NCI-H187 treated with DMSO at 0.1 percent for 48 hours (cell line): ENCODE results near the gene ETV6.

Experiments used
- DNase-seq: peaks from one replicate; lab custom pipeline; 2025; lab: John Stamatoyannopoulos, UW

ETV6 gene

GRCh38 chr12:11645391-11645790 lies 4.1 kb upstream of the ETV6 start:
- DNase-seq: no peak

GRCh38 chr12:11648514-11649412 lies 711 bp upstream of the ETV6 start:
- peak; percentile 76 for DNase-seq

GRCh38 chr12:11650286-11651281 lies 1.1 kb downstream of the ETV6 start:
- no peak for DNase-seq

DNA sequence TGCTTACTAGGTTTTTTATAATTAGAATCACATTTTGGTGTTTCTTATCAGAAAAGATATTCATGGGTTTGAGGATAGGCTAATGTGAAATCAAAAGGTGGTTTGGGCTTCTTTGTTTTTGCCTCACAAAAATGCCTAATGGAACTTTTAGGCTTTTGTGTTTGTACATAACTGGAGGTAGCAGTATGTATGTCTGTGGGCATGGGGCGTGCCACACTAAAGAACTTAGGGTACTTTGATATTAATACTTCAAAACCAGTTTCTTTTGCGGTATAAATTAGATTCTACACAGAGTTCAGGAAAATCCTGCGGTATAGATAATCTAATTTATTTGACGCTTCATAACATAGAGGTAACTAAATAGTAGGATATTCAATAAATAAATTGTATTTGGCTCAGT lies 1.9 kb downstream of the ETV6 start:
- DNase-seq: no peak

DNA sequence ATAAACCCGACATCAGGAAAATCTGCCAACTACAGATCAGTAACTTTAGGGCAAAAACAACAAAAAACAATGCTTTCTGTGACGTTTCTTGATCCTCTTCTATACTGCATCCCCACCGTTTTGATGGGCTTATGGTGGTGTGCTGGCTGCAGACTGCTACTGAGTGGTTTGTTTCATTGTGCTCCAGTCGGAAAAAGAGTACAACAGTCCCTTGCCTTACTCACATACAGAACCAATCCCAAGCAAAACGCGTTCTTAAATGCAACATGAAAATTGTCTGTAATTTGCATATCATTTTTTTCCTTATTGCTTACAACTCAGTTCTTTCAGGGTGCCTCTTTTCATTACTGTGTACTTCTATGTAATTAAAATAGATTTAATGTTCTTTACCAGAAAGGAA lies 2.3 kb downstream of the ETV6 start:
- DNase-seq: no peak

DNA sequence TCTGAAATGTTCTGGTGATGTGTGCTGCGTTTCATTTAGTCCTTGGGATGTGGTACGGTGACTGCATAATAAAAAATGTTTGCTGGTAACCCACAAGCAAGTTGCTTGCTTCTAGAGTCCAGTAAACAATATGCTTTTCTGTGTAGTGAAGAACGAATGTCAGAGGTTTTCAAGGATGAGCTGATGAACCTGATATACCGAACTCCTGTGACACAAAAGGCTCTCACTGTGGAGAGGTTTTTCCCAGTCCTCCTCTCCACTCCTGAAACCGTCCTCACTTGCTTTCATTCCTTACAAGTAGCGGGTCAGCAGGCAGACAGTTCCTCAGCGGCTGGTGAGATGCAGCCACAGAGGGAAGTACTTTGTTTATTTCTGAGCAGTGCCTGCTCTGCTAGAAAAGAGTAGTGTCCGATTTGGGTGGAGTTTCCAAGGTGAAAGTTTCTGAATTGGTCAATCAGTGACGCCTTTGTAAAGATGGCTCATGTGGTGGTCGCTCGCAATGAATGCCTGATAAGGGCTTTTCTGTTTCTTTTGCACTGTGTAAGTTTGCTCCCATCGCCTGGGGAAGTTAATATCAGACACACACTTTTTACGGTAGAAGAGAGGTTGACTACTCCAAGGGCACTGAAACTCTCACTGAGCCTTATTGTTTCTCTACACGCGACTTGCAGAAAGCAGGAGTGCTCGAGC lies 3.0 kb downstream of the ETV6 start:
- no peak for DNase-seq

- DNase-seq: no peak
These were observed 3.8 kb downstream of the ETV6 start for GRCh38 chr12:11653215-11653753.

DNA sequence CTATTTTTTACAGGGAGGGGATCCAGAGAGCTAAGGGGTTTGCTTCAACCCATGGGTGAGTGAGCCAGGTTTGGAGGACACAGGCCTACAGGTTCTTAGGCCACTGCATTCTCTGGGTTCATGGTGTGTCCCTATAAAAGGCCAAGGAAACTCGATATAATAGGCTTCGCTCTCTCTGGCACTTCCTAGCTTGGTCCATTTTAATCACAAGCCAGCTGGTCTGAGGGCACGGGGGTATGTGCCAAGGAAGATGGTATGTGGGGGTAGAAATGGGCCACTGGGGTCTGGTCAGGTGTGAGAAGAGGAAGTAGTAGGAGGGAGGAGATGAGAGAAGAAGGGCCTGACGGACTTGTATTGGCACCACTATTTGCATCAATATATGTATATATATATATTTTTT lies 4.9 kb downstream of the ETV6 start:
- DNase-seq: no peak

GRCh38 chr12:11654802-11655201 lies 5.3 kb downstream of the ETV6 start:
- DNase-seq: no peak

- DNase-seq: no peak
These were observed 6.4 kb downstream of the ETV6 start for GRCh38 chr12:11655842-11656241.

DNA sequence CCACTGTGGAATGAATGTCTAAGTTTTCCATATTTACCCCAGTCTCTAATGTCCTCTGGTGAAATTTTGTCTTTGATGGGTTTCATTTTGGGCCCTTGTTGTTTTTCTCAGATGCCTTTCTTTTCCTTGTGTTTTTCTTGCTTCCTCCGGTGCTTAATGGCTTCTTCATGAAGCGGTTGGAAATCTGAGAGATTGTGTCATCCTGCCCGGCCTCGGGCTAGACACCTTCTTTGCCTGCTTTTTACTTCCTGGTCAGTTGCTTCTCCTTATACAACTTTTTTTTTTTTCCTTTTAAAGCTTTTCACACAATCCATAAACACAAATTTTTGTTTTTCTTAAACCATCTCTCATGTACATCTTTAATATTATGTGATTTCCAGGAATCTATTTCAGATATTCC lies 7.1 kb downstream of the ETV6 start:
- DNase-seq: no peak

DNA sequence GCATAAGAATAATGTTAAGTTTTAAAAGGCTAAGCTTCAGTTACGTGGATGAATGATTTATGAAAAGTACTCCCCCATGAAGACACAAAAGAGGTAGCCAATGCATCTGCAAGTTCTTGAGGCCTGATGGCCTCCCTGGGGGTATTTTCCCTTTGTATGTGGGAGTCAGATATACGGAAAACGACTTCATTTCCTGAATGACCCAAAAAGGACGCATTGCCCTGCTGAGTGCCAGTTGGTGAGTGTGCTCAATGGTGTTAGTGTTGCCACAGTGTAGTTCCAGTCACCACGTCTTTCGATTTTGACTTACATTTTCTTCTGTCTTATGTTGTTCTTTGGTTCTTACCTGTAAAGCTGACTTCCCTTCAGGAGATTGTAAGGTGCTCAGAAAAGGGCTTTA lies 8.0 kb downstream of the ETV6 start:
- DNase-seq: no peak

- DNase-seq: no peak
These were observed 9.3 kb downstream of the ETV6 start for GRCh38 chr12:11658791-11659190.

DNA sequence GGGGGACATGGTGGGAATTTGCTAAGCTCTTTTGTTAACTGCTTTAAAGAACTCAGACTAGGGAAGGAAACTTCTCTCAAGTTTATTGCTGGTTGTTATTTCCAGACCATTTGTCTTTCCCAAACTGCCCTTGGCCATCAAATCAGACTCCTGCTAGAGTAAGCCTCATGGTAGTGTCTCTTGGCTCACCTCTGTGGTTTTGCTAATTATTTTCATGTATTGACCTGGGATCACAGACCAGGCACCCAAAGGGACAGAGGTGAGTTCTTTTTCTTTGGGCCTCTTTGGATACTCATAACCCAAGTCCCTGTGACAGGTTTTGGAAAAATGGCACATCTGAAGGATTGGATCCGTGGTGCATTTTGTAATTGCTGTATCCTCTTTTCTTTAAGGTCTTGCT lies 11.2 kb downstream of the ETV6 start:
- no peak for DNase-seq

- DNase-seq: no peak
These were observed 12.1 kb downstream of the ETV6 start for GRCh38 chr12:11661491-11662089.

GRCh38 chr12:11662369-11662768 lies 12.9 kb downstream of the ETV6 start:
- DNase-seq: no peak

- DNase-seq: no peak
These were observed 13.7 kb downstream of the ETV6 start for GRCh38 chr12:11663130-11663529.

GRCh38 chr12:11664101-11664500 lies 14.6 kb downstream of the ETV6 start:
- DNase-seq: no peak

DNA sequence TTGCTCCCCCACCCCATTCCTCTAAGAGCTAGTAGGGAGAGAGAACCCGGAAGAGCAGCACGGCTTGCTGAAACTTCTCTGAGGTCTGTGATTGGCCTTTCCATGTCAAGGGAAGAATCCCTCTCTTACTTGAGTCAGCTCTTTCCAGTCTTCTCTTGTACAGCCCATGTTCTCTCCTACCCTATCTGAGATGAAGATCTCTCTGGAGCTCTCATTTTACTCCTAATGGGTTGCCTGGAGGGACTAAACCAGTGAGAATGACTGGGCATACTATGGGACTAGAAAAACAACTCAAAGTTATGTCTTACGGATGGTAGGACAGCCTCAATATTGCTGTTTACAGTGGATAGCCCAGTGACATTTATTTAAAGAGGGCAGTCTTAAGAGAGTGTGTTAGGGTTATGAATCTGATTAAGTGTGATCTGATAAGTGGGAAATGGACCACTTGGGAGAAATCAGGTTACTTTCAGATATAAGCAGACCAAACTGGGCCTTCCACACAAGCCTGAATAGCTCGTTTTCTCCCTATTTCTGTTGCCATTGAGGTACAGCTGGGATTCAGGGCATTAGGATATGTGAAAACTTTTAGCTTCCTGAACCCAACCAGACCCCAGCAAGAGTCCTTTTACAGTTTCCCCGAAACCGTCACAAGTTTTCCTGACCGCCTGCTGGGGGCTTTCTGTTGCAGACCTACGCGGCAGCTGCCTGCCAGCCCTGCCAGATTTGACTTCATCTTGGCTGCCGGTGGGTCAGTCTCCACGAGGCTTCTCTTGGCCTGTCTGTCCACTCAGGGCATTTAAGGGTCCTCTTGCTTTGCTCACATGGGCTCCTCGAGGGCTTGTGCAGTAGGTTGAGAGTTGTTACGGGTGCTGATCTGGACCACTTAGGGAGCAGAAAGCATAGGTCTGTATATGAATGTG lies 16.9 kb downstream of the ETV6 start:
- no peak for DNase-seq

- no peak for DNase-seq
These were observed 17.7 kb downstream of the ETV6 start for GRCh38 chr12:11667171-11667570.
